ENCODE results near the gene GALR3. TPM values are rescaled to one million over a fixed set of nuclear protein-coding genes. Genes with fewer than 3 reads are reported as not detected.

GALR3 gene
- total RNA-seq, 1 donor = under 0.01 TPM

DNA sequence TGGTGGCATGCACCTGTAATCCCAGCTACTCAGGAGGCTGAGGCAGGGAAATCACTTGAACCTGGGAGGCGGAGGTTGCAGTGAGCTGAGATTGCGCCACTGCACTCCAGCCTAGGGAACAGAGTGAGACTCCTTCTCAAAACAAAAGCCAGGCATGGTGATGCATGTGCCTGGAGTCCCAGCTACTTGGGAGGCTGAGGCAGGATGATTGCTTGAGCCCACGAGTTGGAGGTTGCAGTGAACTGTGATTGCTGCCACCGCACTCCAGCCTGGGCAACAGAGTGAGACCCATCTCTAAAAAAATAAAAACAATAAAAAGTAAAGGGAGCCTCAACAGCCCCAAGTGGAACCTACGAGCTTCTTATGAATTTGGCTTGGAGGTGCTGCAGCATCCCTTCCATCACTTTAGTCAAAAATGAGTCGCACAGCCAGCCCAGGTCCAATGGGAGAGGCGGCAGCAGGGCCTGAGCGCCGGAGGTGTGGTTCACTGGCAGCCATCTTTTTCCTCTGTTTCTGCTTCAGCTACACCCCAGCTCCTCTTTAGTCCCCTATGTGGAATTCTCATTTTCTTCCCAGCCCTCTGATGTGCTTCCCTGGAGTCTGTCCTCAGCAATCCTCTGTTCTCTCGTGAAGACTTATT, 44.7 kb upstream of the GALR3 start:
- DNase-seq (ENCODE audit: low read depth) = no peak
- H3K4me3 ChIP-seq (ENCODE audit: low read depth, low read length) = no peak overlapping the region
- no peak for TF ChIP-seq CTCF (IDR thresholded peaks at IDR 0.05; ENCODE audit: insufficient read depth, low read depth, low read length)

DNA sequence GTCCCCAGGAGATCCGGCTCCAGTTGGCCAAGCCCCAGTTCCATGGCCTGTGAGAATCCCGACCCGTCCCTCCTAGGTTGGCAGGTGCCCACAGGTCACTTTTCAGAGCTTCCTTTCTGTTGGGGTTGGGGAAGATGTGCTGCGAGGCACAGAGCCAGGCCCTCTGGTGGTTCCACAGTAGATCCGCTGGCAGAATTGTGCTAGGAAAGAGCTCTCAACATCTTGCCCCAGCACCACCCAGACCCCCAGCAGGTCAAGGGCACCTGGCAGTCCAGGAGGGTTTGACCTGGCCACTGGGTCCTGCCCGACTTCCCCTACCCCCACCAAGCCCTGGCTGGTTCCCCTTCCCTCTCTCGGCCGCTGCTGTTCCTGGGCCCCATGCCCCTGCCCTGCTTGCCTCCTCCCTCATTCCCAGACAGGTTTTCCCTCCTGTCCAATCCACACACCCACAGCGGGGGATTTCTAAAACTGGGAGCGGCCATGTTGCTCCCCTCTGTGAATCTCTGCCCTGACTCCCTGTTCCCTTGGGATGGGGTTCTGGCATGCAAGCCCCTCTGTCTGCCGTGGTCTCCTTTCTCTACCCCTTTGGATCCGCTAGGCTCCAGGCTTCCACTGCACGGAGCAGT, 41.6 kb upstream of the GALR3 start:
- TF ChIP-seq CTCF (IDR thresholded peaks at IDR 0.05; ENCODE audit: insufficient read depth, low read depth, low read length) = peak; percentile 40
- no peak for DNase-seq (ENCODE audit: low read depth)
- no peak overlapping the region for H3K4me3 ChIP-seq (ENCODE audit: low read depth, low read length)

DNA sequence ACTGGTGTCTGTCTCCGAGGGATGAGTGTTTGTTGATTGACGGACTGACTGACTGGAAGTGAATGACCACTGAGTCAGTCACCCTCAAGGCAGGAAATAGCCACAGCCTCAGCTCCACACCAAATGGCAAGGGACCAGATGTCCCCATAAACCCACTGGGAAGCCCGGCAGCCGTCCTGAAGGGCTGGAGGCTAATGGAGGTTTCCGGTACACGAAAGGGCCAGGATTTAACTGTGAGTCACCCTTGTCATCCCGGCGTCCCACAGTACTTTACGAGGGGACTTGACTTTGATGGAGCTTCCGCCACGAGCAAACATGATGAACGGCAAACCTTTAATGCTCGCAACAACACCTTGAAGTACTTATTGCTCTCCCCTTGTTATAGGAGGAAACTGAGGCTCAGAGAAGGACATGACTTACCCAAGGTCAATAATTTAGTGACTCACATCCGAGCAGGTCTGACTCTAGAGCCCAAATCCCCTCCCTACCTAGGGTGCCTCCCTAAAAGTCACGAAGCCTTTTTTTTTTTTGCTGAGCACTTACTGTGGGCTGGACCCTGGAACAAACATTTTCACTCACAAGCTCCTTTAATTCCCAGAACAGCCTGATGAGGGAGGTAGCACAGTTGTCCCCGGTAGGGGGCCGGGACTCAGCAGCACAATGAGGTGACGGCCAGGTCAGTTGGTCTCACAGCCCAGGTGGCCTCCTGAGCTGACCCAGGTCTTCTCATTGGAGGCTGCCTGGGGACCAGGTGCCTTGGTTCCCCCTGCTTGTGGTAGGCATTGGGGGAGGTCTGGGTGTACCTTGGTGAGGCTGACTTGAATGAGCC, 40.6 kb upstream of the GALR3 start:
- peak; percentile 23 for TF ChIP-seq CTCF (IDR thresholded peaks at IDR 0.05; ENCODE audit: insufficient read depth, low read depth, low read length)
- peak; percentile 74 for DNase-seq (ENCODE audit: low read depth)
- no peak overlapping the region for H3K4me3 ChIP-seq (ENCODE audit: low read depth, low read length)

- no peak for DNase-seq (ENCODE audit: low read depth)
- no peak overlapping the region for H3K4me3 ChIP-seq (ENCODE audit: low read depth, low read length)
- TF ChIP-seq CTCF (IDR thresholded peaks at IDR 0.05; ENCODE audit: insufficient read depth, low read depth, low read length) = no peak
Measured at GRCh38 chr22:37784829-37785495, 38.2 kb upstream of the GALR3 start.

- no peak for TF ChIP-seq CTCF (IDR thresholded peaks at IDR 0.05; ENCODE audit: insufficient read depth, low read depth, low read length)
- no peak for DNase-seq (ENCODE audit: low read depth)
- H3K4me3 ChIP-seq (ENCODE audit: low read depth, low read length) = no peak overlapping the region
Measured at GRCh38 chr22:37790234-37790633, 32.9 kb upstream of the GALR3 start.

GRCh38 chr22:37792494-37792893, 30.7 kb upstream of the GALR3 start:
- no peak for DNase-seq (ENCODE audit: low read depth)
- no peak overlapping the region for H3K4me3 ChIP-seq (ENCODE audit: low read depth, low read length)
- no peak for TF ChIP-seq CTCF (IDR thresholded peaks at IDR 0.05; ENCODE audit: insufficient read depth, low read depth, low read length)

Measured in fibroblast of villous mesenchyme (primary cell).